Osteocyte (in vitro differentiated cells): ENCODE data around the gene ZSCAN29. TPM values are rescaled to one million over a fixed set of nuclear protein-coding genes. Genes with fewer than 3 reads are reported as not detected.

ENCODE experiments used
- DNase-seq: peaks from one replicate; pipeline ENCODE4 v3.0.0; 2021; ENCODE audit warnings: mixed read lengths; ENCODE audit not compliant: unreplicated experiment; ENCODE audit errors: extremely low spot score
- H3K27ac Mint-ChIP-seq: one replicate; pipeline ENCODE4 v1.8.0; 2021; ENCODE audit warnings: mild to moderate bottlenecking, mixed read lengths; ENCODE audit not compliant: unreplicated experiment
- H3K27me3 Mint-ChIP-seq: one replicate; pipeline ENCODE4 v1.8.0; 2021; ENCODE audit warnings: mixed read lengths; ENCODE audit not compliant: unreplicated experiment
- H3K36me3 Mint-ChIP-seq: one replicate; pipeline ENCODE4 v1.8.0; 2021; ENCODE audit warnings: mixed read lengths; ENCODE audit not compliant: unreplicated experiment
- H3K4me1 Mint-ChIP-seq: one replicate; pipeline ENCODE4 v1.8.0; 2021; ENCODE audit warnings: mixed read lengths; ENCODE audit not compliant: unreplicated experiment
- H3K4me3 Mint-ChIP-seq: one replicate; pipeline ENCODE4 v1.8.0; 2021; ENCODE audit warnings: mild to moderate bottlenecking, moderate library complexity, mixed read lengths; ENCODE audit not compliant: unreplicated experiment
- H3K9me3 Mint-ChIP-seq: one replicate; pipeline ENCODE4 v1.8.0; 2021; ENCODE audit warnings: mixed read lengths; ENCODE audit not compliant: unreplicated experiment
- CTCF ChIP-seq: fragments of 200-600 bp; sonication (generic); IDR thresholded peaks from 2 replicates; pipeline ENCODE4 v1.5.0; 2021; ENCODE audit warnings: antibody characterized with exemption, mild to moderate bottlenecking, moderate library complexity
- total RNA-seq: library from RNA; stranded (reverse); gene quantifications from 2 replicates; pipeline ENCODE4 v1.2.1, GENCODE V29; 2021

ZSCAN29 gene
- total RNA-seq, 1 donor from 2014 or later = 25.8 TPM

- Mint-ChIP-seq H3K4me1 (no peaks in the 10 kb centered on the region), H3K27me3 (no peaks in the 10 kb centered on the region), H3K9me3 (peaks cover 4% of the 10 kb centered on the region), H3K4me3 (no peak overlapping the region), H3K36me3 (peaks cover 28% of the 10 kb centered on the region), H3K27ac (no peak overlapping the region)
- no peak for DNase-seq
- TF ChIP-seq CTCF = no peak
Measured at GRCh38 chr15:43352693-43353382, 18.0 kb downstream of the ZSCAN29 start.

DNA sequence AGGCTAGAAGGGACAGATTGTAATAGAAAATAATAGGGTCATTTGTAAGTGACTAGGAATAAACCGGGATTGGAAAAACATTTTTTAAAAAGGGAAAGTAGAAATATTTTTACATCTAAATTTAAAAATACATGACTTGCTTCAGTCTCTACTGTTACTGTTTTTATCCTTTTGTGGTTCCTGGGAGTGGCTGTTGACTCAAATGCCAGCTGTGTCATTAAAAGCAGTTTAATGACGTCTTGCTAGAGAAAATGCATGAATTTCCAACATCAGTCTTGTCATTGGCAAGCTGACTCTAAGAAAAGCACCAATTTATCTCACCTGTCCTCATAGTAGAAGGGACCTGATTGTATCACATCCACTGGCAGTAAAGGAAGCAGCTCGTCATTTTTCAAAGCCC, 23.7 kb downstream of the ZSCAN29 start:
- no peak for TF ChIP-seq CTCF
- Mint-ChIP-seq H3K27me3 (no peaks in the 10 kb centered on the region), H3K27ac (no peak overlapping the region), H3K4me3 (no peak overlapping the region), H3K4me1 (no peaks in the 10 kb centered on the region), H3K9me3 (no peaks in the 10 kb centered on the region), H3K36me3 (peaks cover 25% of the 10 kb centered on the region)
- no peak for DNase-seq

- Mint-ChIP-seq H3K27ac (no peak overlapping the region), H3K36me3 (peaks cover 23% of the 10 kb centered on the region), H3K9me3 (no peaks in the 10 kb centered on the region), H3K4me1 (no peaks in the 10 kb centered on the region), H3K27me3 (no peaks in the 10 kb centered on the region), H3K4me3 (no peak overlapping the region)
- TF ChIP-seq CTCF = no peak
- DNase-seq = no peak
Measured at GRCh38 chr15:43346305-43346704, 24.5 kb downstream of the ZSCAN29 start.

GRCh38 chr15:43330780-43331087, 40.1 kb downstream of the ZSCAN29 start:
- Mint-ChIP-seq H3K27me3 (peaks cover under 1% of the 10 kb centered on the region), H3K36me3 (peaks cover 15% of the 10 kb centered on the region), H3K9me3 (no peaks in the 10 kb centered on the region), H3K4me1 (peaks cover 20% of the 10 kb centered on the region), H3K27ac (peak overlapping the region; percentile 94), H3K4me3 (peak overlapping the region; percentile 88)
- no peak for DNase-seq
- no peak for TF ChIP-seq CTCF

GRCh38 chr15:43329960-43330779, 40.7 kb downstream of the ZSCAN29 start, which contains the start of gene LCMT2:
Gene LCMT2 (minus strand): TSS chr15:43330573. CDS start chr15:43330489, 84 bp downstream.
- TF ChIP-seq CTCF = no peak
- Mint-ChIP-seq H3K27ac (peak within 1 kb of the TSS; percentile 94), H3K27me3 (peaks cover 3% of the 10 kb centered on the region), H3K36me3 (peaks cover 11% of the 10 kb centered on the region), H3K9me3 (no peaks in the 10 kb centered on the region), H3K4me1 (peaks cover 20% of the 10 kb centered on the region), H3K4me3 (peak within 1 kb of the TSS; percentile 88)
- peak; percentile 93 for DNase-seq
